ENCODE results near the gene SYT7.

The SYT7 gene

GRCh38 chr11:61578819-61579675 is 1.8 kb downstream of the SYT7 start:
- no peaks in the 10 kb centered on the region for H3K9me3 ChIP-seq (ENCODE audit: control insufficient read depth, insufficient read depth, low read length)
- H3K4me3 ChIP-seq (ENCODE audit: low read depth, low read length) = peak overlapping the region; percentile 69
- H3K4me1 ChIP-seq (ENCODE audit: control insufficient read depth, insufficient read depth, low read length) = peaks cover 21% of the 10 kb centered on the region
- H3K27me3 ChIP-seq (ENCODE audit: control insufficient read depth, insufficient read depth, low read length) = peaks cover 39% of the 10 kb centered on the region
- H3K27ac ChIP-seq (ENCODE audit: low read depth, low read length) = no peak overlapping the region
- no peaks in the 10 kb centered on the region for H3K36me3 ChIP-seq (ENCODE audit: control insufficient read depth, insufficient read depth, low read length)
- no peak overlapping the region for H3K9ac ChIP-seq (ENCODE audit: low read depth, low read length)

- Histone ChIP-seq H3K4me3 (ENCODE audit: low read depth, low read length) (no peak overlapping the region), H3K9me3 (ENCODE audit: control insufficient read depth, insufficient read depth, low read length) (no peaks in the 10 kb centered on the region), H3K27me3 (ENCODE audit: control insufficient read depth, insufficient read depth, low read length) (peaks cover 32% of the 10 kb centered on the region), H3K9ac (ENCODE audit: low read depth, low read length) (no peak overlapping the region), H3K27ac (ENCODE audit: low read depth, low read length) (no peak overlapping the region), H3K4me1 (ENCODE audit: control insufficient read depth, insufficient read depth, low read length) (peaks cover 21% of the 10 kb centered on the region), H3K36me3 (ENCODE audit: control insufficient read depth, insufficient read depth, low read length) (no peaks in the 10 kb centered on the region)
These were observed 3.3 kb downstream of the SYT7 start for GRCh38 chr11:61577383-61578118.

GRCh38 chr11:61575886-61576861 is 4.7 kb downstream of the SYT7 start:
- no peaks in the 10 kb centered on the region for H3K9me3 ChIP-seq (ENCODE audit: control insufficient read depth, insufficient read depth, low read length)
- no peak overlapping the region for H3K27ac ChIP-seq (ENCODE audit: low read depth, low read length)
- H3K36me3 ChIP-seq (ENCODE audit: control insufficient read depth, insufficient read depth, low read length) = no peaks in the 10 kb centered on the region
- H3K4me1 ChIP-seq (ENCODE audit: control insufficient read depth, insufficient read depth, low read length) = peaks cover 21% of the 10 kb centered on the region
- H3K9ac ChIP-seq (ENCODE audit: low read depth, low read length) = no peak overlapping the region
- H3K4me3 ChIP-seq (ENCODE audit: low read depth, low read length) = no peak overlapping the region
- H3K27me3 ChIP-seq (ENCODE audit: control insufficient read depth, insufficient read depth, low read length) = peaks cover 22% of the 10 kb centered on the region

GRCh38 chr11:61574611-61575010 is 6.3 kb downstream of the SYT7 start:
- H3K4me1 ChIP-seq (ENCODE audit: control insufficient read depth, insufficient read depth, low read length) = peaks cover 18% of the 10 kb centered on the region
- H3K27me3 ChIP-seq (ENCODE audit: control insufficient read depth, insufficient read depth, low read length) = peaks cover 11% of the 10 kb centered on the region
- no peak overlapping the region for H3K4me3 ChIP-seq (ENCODE audit: low read depth, low read length)
- H3K9ac ChIP-seq (ENCODE audit: low read depth, low read length) = no peak overlapping the region
- no peaks in the 10 kb centered on the region for H3K9me3 ChIP-seq (ENCODE audit: control insufficient read depth, insufficient read depth, low read length)
- no peaks in the 10 kb centered on the region for H3K36me3 ChIP-seq (ENCODE audit: control insufficient read depth, insufficient read depth, low read length)
- H3K27ac ChIP-seq (ENCODE audit: low read depth, low read length) = no peak overlapping the region

DNA sequence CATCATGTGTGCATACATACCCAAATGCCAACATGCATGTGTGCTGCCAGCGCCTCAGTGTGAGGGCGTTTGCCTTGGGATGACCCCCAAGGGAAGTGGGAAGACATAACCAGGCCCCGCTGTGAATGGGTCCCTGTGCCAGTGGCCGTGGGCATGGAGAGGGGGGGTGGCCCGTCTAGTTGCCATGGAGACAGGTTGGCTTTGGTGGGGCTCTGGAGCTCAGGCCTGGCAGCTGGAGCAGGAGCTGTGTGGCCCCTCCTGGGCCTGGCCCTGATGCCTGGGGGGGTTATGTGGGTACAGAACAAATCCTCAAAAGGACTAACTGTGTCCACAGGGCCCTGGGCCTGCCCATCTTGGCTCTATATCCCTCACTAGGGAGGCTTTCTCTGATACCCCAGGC is 8.0 kb downstream of the SYT7 start:
- Histone ChIP-seq H3K36me3 (ENCODE audit: control insufficient read depth, insufficient read depth, low read length) (no peaks in the 10 kb centered on the region), H3K9me3 (ENCODE audit: control insufficient read depth, insufficient read depth, low read length) (no peaks in the 10 kb centered on the region), H3K4me3 (ENCODE audit: low read depth, low read length) (no peak overlapping the region), H3K4me1 (ENCODE audit: control insufficient read depth, insufficient read depth, low read length) (peaks cover 10% of the 10 kb centered on the region), H3K27ac (ENCODE audit: low read depth, low read length) (no peak overlapping the region), H3K27me3 (ENCODE audit: control insufficient read depth, insufficient read depth, low read length) (peaks cover 9% of the 10 kb centered on the region), H3K9ac (ENCODE audit: low read depth, low read length) (no peak overlapping the region)

DNA sequence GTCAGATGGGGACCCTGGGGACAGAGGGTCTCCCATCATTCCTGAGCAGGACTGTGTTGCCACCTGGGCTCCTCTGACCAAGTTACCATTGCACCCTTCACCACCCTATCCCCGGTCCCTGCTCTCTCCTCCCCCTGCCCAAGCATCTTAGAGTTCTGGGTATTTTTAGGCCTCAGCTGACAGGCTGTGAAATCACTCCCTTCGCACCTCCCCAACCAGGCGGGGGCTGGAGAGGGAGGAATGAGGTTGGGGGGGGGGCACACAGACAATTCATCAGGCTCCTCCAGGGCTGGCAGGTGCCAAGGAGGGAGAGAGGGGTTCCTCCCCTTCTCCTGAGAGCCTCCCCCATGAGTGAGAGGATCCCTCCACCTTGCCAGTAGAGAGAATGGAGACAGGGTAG is 9.0 kb downstream of the SYT7 start:
- peaks cover 9% of the 10 kb centered on the region for H3K27me3 ChIP-seq (ENCODE audit: control insufficient read depth, insufficient read depth, low read length)

GRCh38 chr11:61571337-61571736 is 9.5 kb downstream of the SYT7 start:
- peaks cover 9% of the 10 kb centered on the region for H3K27me3 ChIP-seq (ENCODE audit: control insufficient read depth, insufficient read depth, low read length)
- no peak overlapping the region for H3K9ac ChIP-seq (ENCODE audit: low read depth, low read length)
- no peaks in the 10 kb centered on the region for H3K9me3 ChIP-seq (ENCODE audit: control insufficient read depth, insufficient read depth, low read length)
- no peak overlapping the region for H3K27ac ChIP-seq (ENCODE audit: low read depth, low read length)
- no peaks in the 10 kb centered on the region for H3K36me3 ChIP-seq (ENCODE audit: control insufficient read depth, insufficient read depth, low read length)
- 0 out of 2 replicates have a peak, but pooled peaks cover 5% of the 10 kb centered on the region for H3K4me1 ChIP-seq (ENCODE audit: control insufficient read depth, insufficient read depth, low read length)
- no peak overlapping the region for H3K4me3 ChIP-seq (ENCODE audit: low read depth, low read length)

More for the DNA sequence above, 9.0 kb downstream of the SYT7 start:
- no peaks in the 10 kb centered on the region for H3K9me3 ChIP-seq (ENCODE audit: control insufficient read depth, insufficient read depth, low read length)
- no peaks in the 10 kb centered on the region for H3K36me3 ChIP-seq (ENCODE audit: control insufficient read depth, insufficient read depth, low read length)
- H3K4me3 ChIP-seq (ENCODE audit: low read depth, low read length) = no peak overlapping the region
- no peak overlapping the region for H3K27ac ChIP-seq (ENCODE audit: low read depth, low read length)
- no peak overlapping the region for H3K9ac ChIP-seq (ENCODE audit: low read depth, low read length)
- H3K4me1 ChIP-seq (ENCODE audit: control insufficient read depth, insufficient read depth, low read length) = 0 out of 2 replicates have a peak, but pooled peaks cover 5% of the 10 kb centered on the region

GRCh38 chr11:61569701-61570100 is 11.2 kb downstream of the SYT7 start:
- Histone ChIP-seq H3K9ac (ENCODE audit: low read depth, low read length) (no peak overlapping the region), H3K27me3 (ENCODE audit: control insufficient read depth, insufficient read depth, low read length) (peaks cover 11% of the 10 kb centered on the region), H3K9me3 (ENCODE audit: control insufficient read depth, insufficient read depth, low read length) (no peaks in the 10 kb centered on the region), H3K36me3 (ENCODE audit: control insufficient read depth, insufficient read depth, low read length) (no peaks in the 10 kb centered on the region), H3K4me1 (ENCODE audit: control insufficient read depth, insufficient read depth, low read length) (0 out of 2 replicates have a peak, but pooled peaks cover 5% of the 10 kb centered on the region), H3K4me3 (ENCODE audit: low read depth, low read length) (no peak overlapping the region), H3K27ac (ENCODE audit: low read depth, low read length) (no peak overlapping the region)

DNA sequence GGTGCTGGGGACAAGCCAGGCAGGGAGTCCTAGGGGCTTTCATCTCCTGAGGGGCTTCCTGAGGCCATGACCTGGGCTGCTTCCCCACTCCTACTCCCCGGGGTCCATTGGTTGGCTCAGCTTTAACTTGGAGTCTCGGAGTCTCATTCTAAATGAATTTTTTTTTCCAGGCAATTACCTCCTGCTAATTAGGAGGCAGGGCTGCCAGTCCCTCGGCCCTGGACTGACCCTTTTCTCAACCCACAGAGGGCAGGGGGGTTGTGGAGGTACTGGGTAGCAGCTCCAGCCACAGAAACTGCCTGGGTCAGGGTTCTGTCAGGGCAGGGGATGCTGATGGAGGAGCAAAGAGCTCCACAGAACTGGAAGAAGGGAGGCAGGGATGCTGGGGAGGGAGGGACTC is 11.9 kb downstream of the SYT7 start:
- 0 out of 2 replicates have a peak, but pooled peaks cover 5% of the 10 kb centered on the region for H3K4me1 ChIP-seq (ENCODE audit: control insufficient read depth, insufficient read depth, low read length)

GRCh38 chr11:61567286-61568061 is 13.4 kb downstream of the SYT7 start:
- Histone ChIP-seq H3K4me3 (ENCODE audit: low read depth, low read length) (peak overlapping the region; percentile 56), H3K27ac (ENCODE audit: low read depth, low read length) (no peak overlapping the region), H3K36me3 (ENCODE audit: control insufficient read depth, insufficient read depth, low read length) (no peaks in the 10 kb centered on the region), H3K4me1 (ENCODE audit: control insufficient read depth, insufficient read depth, low read length) (0 out of 2 replicates have a peak, but pooled peaks cover 5% of the 10 kb centered on the region), H3K9ac (ENCODE audit: low read depth, low read length) (no peak overlapping the region), H3K9me3 (ENCODE audit: control insufficient read depth, insufficient read depth, low read length) (no peaks in the 10 kb centered on the region), H3K27me3 (ENCODE audit: control insufficient read depth, insufficient read depth, low read length) (peaks cover 19% of the 10 kb centered on the region)

More for the DNA sequence above, 11.9 kb downstream of the SYT7 start:
- Histone ChIP-seq H3K36me3 (ENCODE audit: control insufficient read depth, insufficient read depth, low read length) (no peaks in the 10 kb centered on the region), H3K4me3 (ENCODE audit: low read depth, low read length) (no peak overlapping the region), H3K27ac (ENCODE audit: low read depth, low read length) (no peak overlapping the region), H3K9me3 (ENCODE audit: control insufficient read depth, insufficient read depth, low read length) (no peaks in the 10 kb centered on the region), H3K9ac (ENCODE audit: low read depth, low read length) (no peak overlapping the region), H3K27me3 (ENCODE audit: control insufficient read depth, insufficient read depth, low read length) (peaks cover 16% of the 10 kb centered on the region)

Data from HUES48 (cell line).